Hepatocyte (in vitro differentiated cells): ENCODE data around the gene PRRT1B. TPM values are rescaled to one million over a fixed set of nuclear protein-coding genes. Genes with fewer than 3 reads are reported as not detected.

Source experiments
- DNase-seq: peaks from one replicate; pipeline ENCODE4 v3.0.0-alpha.2; 2016; ENCODE audit warnings: low spot score
- H2AFZ ChIP-seq: fragments of 200-600 bp; sonication (generic); 2 replicates; pipeline ENCODE4 v1.6.0; 2016; ENCODE audit warnings: antibody characterized with exemption, mild to moderate bottlenecking
- H3K27ac ChIP-seq: fragments of 200-600 bp; sonication (generic); 2 replicates; pipeline ENCODE4 v1.5.1; 2016; ENCODE audit warnings: mild to moderate bottlenecking
- H3K27me3 ChIP-seq: fragments of 200-600 bp; sonication (generic); 2 replicates; pipeline ENCODE4 v1.6.1; 2016
- H3K36me3 ChIP-seq: fragments of 200-600 bp; sonication (generic); replicated peaks from 2 replicates; pipeline ENCODE4 v1.5.1; 2016; ENCODE audit warnings: low read depth; ENCODE audit not compliant: insufficient read depth
- H3K4me1 ChIP-seq: fragments of 200-600 bp; sonication (generic); 2 replicates; pipeline ENCODE4 v1.5.1; 2016; ENCODE audit warnings: mild to moderate bottlenecking, moderate library complexity; ENCODE audit not compliant: insufficient read depth
- H3K4me2 ChIP-seq: fragments of 200-600 bp; sonication (generic); 2 replicates; pipeline ENCODE4 v1.6.0; 2016
- H3K4me3 ChIP-seq: fragments of 200-600 bp; sonication (generic); 2 replicates; pipeline ENCODE4 v1.5.1; 2016; ENCODE audit warnings: mild to moderate bottlenecking
- H3K79me2 ChIP-seq: fragments of 200-600 bp; sonication (generic); 2 replicates; pipeline ENCODE4 v1.6.0; 2017; ENCODE audit warnings: mild to moderate bottlenecking
- H3K9me2 ChIP-seq: fragments of 200-600 bp; sonication (generic); replicated peaks from 2 replicates; pipeline ENCODE4 v1.6.0; 2017; ENCODE audit warnings: mild to moderate bottlenecking; ENCODE audit not compliant: insufficient read depth
- H3K9me3 ChIP-seq: fragments of 200-600 bp; sonication (generic); 2 replicates; pipeline ENCODE4 v1.5.1; 2016; ENCODE audit warnings: low read depth, mild to moderate bottlenecking
- H4K20me1 ChIP-seq: fragments of 200-600 bp; sonication (generic); 2 replicates; pipeline ENCODE4 v1.6.0; 2016; ENCODE audit warnings: mild to moderate bottlenecking; ENCODE audit not compliant: insufficient read depth, poor library complexity, severe bottlenecking
- CTCF ChIP-seq: fragments of 200-600 bp; sonication (generic); IDR thresholded peaks from 2 replicates; pipeline ENCODE4 v1.5.1; 2016; ENCODE audit warnings: antibody characterized with exemption, mild to moderate bottlenecking; ENCODE audit not compliant: poor library complexity
- EZH2 ChIP-seq: fragments of 200-600 bp; sonication (generic); IDR thresholded peaks from 2 replicates; pipeline ENCODE4 v1.6.1; 2016; ENCODE audit warnings: antibody characterized with exemption, mild to moderate bottlenecking, borderline replicate concordance
- EZH2phosphoT487 ChIP-seq: fragments of 200-600 bp; sonication (generic); IDR thresholded peaks from one replicate; pipeline ENCODE4 v1.6.1; 2018; ENCODE audit warnings: antibody characterized with exemption, mild to moderate bottlenecking, low read depth, moderate library complexity; ENCODE audit not compliant: unreplicated experiment, severe bottlenecking
- WGBS: methylation state at CpG from one replicate; pipeline ENCODE4 v1.1.6; 2016; ENCODE audit warnings: low lambda C conversion rate; ENCODE audit errors: missing lambda C conversion rate; 5-methylcytosine and 5-hydroxymethylcytosine counted together
- polyA plus RNA-seq: library from polyadenylated mRNA; unstranded; fragments of >200 nt; fragmentation: Nextera tagmentation; extraction: Ambion mirVana; gene quantifications from 2 replicates; pipeline ENCODE4 v1.2.1, GENCODE V29; 2016
- total RNA-seq: library from RNA; depleted of rRNA; stranded (reverse); fragments of >200 nt; gene quantifications from 2 replicates; pipeline ENCODE4 v1.2.3, GENCODE V29; 2014

Gene PRRT1B
- total and polyA plus RNA-seq, 2 experiments from 2014 or later = 0.17 to 1.4 TPM

GRCh38 chr9:131574730-131575640 lies 29.7 kb downstream of the PRRT1B start:
- H3K36me3 ChIP-seq = no peaks in the 10 kb centered on the region
- no peaks in the 10 kb centered on the region for H4K20me1 ChIP-seq
- TF ChIP-seq EZH2 (no peak), CTCF (no peak), EZH2phosphoT487 (no peak)
- no peaks in the 10 kb centered on the region for H3K4me1 ChIP-seq
- no peaks in the 10 kb centered on the region for H3K79me2 ChIP-seq
- H2AFZ ChIP-seq = no peak overlapping the region
- H3K9me3 ChIP-seq = no peaks in the 10 kb centered on the region
- H3K9me2 ChIP-seq = no peaks in the 10 kb centered on the region
- no peak overlapping the region for H3K4me2 ChIP-seq
- no peak for DNase-seq
- 95% methylated on average over 16 of the region's 17 CpGs for WGBS
- H3K27me3 ChIP-seq = no peaks in the 10 kb centered on the region
- no peak overlapping the region for H3K27ac ChIP-seq
- H3K4me3 ChIP-seq = no peak overlapping the region

DNA sequence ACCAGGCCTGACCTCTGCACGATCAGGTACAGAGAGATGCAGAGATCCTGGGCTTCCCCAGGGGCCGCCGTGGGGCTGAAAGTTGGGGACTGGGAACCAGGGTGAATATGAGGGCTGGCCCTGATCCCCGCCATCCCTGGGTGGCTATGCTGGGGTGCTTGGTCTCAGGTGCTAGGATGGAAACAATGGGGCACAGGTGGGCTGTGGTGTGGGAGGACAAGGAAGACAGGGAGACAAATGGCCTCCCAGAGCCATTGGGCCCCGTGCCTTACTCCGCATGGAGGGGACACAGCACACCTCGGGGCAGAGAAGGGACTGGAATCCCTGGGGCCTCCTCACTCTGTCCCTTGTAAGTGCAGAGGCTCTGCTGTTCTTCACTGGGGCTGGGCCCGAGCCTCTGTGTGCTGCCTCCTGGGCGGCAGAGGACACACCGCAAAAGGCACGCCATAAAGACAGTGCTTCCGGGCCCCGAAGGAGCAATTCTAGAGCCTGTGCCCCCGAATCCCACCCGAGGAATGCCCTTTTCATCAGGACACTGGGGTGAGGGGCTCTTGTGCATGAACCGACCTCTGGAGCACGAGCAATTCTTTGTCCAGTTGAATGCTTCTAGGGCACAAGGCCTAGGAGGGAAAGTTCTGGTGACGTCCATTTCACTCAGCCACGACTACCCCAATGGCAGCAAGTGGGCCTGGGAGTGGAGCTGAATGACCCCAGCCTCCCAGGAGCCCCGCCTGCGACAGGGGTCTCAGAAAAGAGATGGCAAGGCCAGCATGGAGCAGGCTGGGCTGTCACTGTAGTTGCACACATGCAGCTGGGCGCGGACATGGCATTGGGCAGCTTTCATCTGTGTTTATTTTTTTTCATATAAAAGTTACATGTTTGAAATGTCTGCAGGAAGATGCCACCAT lies 30.9 kb downstream of the PRRT1B start:
- TF ChIP-seq EZH2phosphoT487 = no peak
- TF ChIP-seq EZH2 = no peak
- Histone ChIP-seq H3K27me3 (no peaks in the 10 kb centered on the region), H3K4me1 (no peaks in the 10 kb centered on the region), H3K9me3 (no peaks in the 10 kb centered on the region), H3K9me2 (no peaks in the 10 kb centered on the region), H3K4me2 (no peak overlapping the region), H3K36me3 (no peaks in the 10 kb centered on the region), H4K20me1 (no peaks in the 10 kb centered on the region), H2AFZ (no peak overlapping the region), H3K79me2 (no peaks in the 10 kb centered on the region), H3K4me3 (no peak overlapping the region), H3K27ac (no peak overlapping the region)
- no peak for DNase-seq
- 95% methylated on average over 23 of the region's 23 CpGs for WGBS

GRCh38 chr9:131577005-131578000 lies 32.0 kb downstream of the PRRT1B start:
- H3K9me3 ChIP-seq = no peaks in the 10 kb centered on the region
- TF ChIP-seq EZH2 (no peak), EZH2phosphoT487 (no peak), CTCF (no peak)
- DNase-seq = no peak
- H3K27ac ChIP-seq = no peak overlapping the region
- no peaks in the 10 kb centered on the region for H3K27me3 ChIP-seq
- 88% methylated on average over 18 of the region's 25 CpGs for WGBS
- no peaks in the 10 kb centered on the region for H3K4me1 ChIP-seq
- H3K36me3 ChIP-seq = no peaks in the 10 kb centered on the region
- H3K4me2 ChIP-seq = no peak overlapping the region
- H3K9me2 ChIP-seq = no peaks in the 10 kb centered on the region
- H4K20me1 ChIP-seq = no peaks in the 10 kb centered on the region
- no peak overlapping the region for H2AFZ ChIP-seq
- no peak overlapping the region for H3K4me3 ChIP-seq
- H3K79me2 ChIP-seq = no peaks in the 10 kb centered on the region
